ENCODE measurements around the gene DYNC2H1.

Gene DYNC2H1

DNA sequence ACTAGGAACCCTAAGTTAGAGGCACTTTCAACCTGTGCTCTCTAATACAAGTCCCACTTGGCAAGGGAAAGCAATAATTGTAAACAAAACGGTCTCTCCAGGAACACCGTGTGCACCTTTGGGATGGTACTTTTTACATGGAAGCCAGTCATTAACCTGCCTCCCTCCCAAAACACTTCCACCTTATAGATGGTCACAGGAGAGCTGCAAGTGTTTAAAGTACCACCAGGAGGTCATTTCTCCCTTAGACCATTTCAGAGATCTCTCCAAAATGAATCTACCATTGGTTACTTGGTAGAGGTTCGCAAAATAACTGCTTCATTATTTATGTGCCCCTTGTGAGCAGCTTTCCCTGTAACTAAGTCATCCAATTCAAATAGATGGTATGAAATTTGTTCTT lies 375.3 kb downstream of the DYNC2H1 start:
- H3K27me3 ChIP-seq (ENCODE audit: insufficient read depth, low read length) = no peaks in the 10 kb centered on the region
- no peak overlapping the region for H3K27ac ChIP-seq (ENCODE audit: low read depth, low read length)
- H3K4me3 ChIP-seq (ENCODE audit: low read depth, low read length) = no peak overlapping the region
- no peak overlapping the region for H2AFZ ChIP-seq (ENCODE audit: low read length, unreplicated experiment)
- no peaks in the 10 kb centered on the region for H3K79me2 ChIP-seq (ENCODE audit: control insufficient read depth, insufficient read depth, low read length, unreplicated experiment)
- no peaks in the 10 kb centered on the region for H3K36me3 ChIP-seq (ENCODE audit: insufficient read depth, low read length)
- no peaks in the 10 kb centered on the region for H3K4me1 ChIP-seq (ENCODE audit: control insufficient read depth, insufficient read depth, low read length, unreplicated experiment)

DNA sequence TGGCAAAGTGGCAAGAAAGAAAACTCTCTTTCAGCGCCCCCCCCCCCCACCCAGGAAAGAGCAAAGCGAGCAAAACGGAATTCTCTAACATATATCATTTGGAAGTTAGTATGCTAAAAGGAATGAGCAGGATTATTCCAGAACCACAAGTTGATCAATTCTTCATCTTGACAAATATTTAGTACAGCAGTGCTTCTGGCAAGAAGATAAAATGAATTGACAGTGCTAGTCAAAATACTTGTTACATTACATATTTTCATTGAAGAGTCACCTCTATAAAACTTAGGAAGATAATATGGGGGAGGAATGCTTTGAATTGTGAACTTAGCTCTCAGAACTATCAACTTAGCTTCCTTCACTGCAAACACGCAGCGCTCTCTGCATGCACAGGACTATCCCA lies 377.4 kb downstream of the DYNC2H1 start:
- Histone ChIP-seq H3K79me2 (ENCODE audit: control insufficient read depth, insufficient read depth, low read length, unreplicated experiment) (no peaks in the 10 kb centered on the region), H3K27ac (ENCODE audit: low read depth, low read length) (no peak overlapping the region), H3K4me1 (ENCODE audit: control insufficient read depth, insufficient read depth, low read length, unreplicated experiment) (no peaks in the 10 kb centered on the region), H3K4me3 (ENCODE audit: low read depth, low read length) (no peak overlapping the region), H2AFZ (ENCODE audit: low read length, unreplicated experiment) (no peak overlapping the region), H3K36me3 (ENCODE audit: insufficient read depth, low read length) (no peaks in the 10 kb centered on the region), H3K27me3 (ENCODE audit: insufficient read depth, low read length) (no peaks in the 10 kb centered on the region)

DNA sequence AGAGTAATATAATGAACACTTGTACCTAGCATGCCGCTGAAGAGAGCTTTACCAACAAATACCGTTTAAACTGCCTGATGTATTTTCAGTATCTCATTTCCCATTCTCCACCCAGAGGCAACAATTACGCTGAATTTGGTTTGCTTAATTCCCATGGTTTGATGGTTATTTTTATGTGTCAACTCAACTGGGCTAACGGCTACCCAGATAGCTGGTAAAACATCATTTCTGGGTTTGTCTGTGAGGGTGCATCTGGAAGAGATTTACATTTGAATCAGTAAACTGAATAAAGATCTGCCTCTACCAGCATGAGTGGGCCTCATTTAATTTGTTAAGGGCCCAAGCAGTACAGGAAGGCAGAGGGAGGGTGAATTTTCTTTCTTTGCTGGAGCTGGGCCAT lies 377.9 kb downstream of the DYNC2H1 start:
- Histone ChIP-seq H3K27me3 (ENCODE audit: insufficient read depth, low read length) (no peaks in the 10 kb centered on the region), H2AFZ (ENCODE audit: low read length, unreplicated experiment) (no peak overlapping the region), H3K79me2 (ENCODE audit: control insufficient read depth, insufficient read depth, low read length, unreplicated experiment) (no peaks in the 10 kb centered on the region), H3K36me3 (ENCODE audit: insufficient read depth, low read length) (no peaks in the 10 kb centered on the region), H3K4me1 (ENCODE audit: control insufficient read depth, insufficient read depth, low read length, unreplicated experiment) (no peaks in the 10 kb centered on the region), H3K27ac (ENCODE audit: low read depth, low read length) (no peak overlapping the region), H3K4me3 (ENCODE audit: low read depth, low read length) (no peak overlapping the region)

DNA sequence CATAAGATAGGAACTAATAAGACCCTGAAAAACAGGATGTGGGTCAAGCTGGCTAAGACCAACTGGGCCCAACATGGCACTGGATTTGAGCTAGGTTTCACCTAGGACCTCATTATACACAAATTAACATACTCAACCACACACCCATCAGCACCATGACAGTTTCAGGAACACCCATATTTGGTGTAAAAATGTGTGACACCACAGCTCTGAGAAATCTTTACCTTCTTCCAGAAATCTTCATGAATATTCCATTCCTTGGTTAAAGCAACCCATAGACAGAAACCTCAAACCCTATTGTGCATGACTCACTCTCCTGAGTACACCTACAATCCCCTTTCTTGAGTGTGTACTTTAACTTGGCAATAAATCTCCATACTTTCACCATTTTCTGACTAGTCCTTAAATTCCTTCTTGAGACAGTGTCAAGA lies 378.8 kb downstream of the DYNC2H1 start:
- Histone ChIP-seq H3K27me3 (ENCODE audit: insufficient read depth, low read length) (no peaks in the 10 kb centered on the region), H2AFZ (ENCODE audit: low read length, unreplicated experiment) (no peak overlapping the region), H3K79me2 (ENCODE audit: control insufficient read depth, insufficient read depth, low read length, unreplicated experiment) (no peaks in the 10 kb centered on the region), H3K4me3 (ENCODE audit: low read depth, low read length) (no peak overlapping the region), H3K4me1 (ENCODE audit: control insufficient read depth, insufficient read depth, low read length, unreplicated experiment) (no peaks in the 10 kb centered on the region), H3K36me3 (ENCODE audit: insufficient read depth, low read length) (no peaks in the 10 kb centered on the region), H3K27ac (ENCODE audit: low read depth, low read length) (no peak overlapping the region)

DNA sequence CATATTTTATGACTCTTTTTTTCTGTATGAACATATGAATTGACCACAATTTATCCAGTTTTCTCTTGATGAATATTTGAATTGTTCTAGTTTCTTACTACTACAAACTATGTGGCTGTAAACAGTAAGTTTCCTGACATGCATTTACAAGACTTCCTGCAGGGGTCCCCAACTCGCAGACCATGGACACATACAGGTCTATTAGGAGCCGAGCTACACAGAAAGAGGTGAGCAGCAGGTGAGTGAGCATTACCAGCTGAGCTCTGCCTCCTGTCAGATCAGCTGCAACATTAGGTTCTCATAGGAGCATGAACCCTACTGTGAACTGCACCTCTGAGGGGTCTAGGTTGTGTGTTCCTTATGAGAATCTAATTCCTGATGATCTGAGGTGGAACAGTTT lies 379.4 kb downstream of the DYNC2H1 start:
- H3K4me1 ChIP-seq (ENCODE audit: control insufficient read depth, insufficient read depth, low read length, unreplicated experiment) = no peaks in the 10 kb centered on the region
- no peak overlapping the region for H3K4me3 ChIP-seq (ENCODE audit: low read depth, low read length)
- no peak overlapping the region for H3K27ac ChIP-seq (ENCODE audit: low read depth, low read length)
- no peaks in the 10 kb centered on the region for H3K79me2 ChIP-seq (ENCODE audit: control insufficient read depth, insufficient read depth, low read length, unreplicated experiment)
- H3K27me3 ChIP-seq (ENCODE audit: insufficient read depth, low read length) = no peaks in the 10 kb centered on the region
- H3K36me3 ChIP-seq (ENCODE audit: insufficient read depth, low read length) = no peaks in the 10 kb centered on the region
- H2AFZ ChIP-seq (ENCODE audit: low read length, unreplicated experiment) = no peak overlapping the region

DNA sequence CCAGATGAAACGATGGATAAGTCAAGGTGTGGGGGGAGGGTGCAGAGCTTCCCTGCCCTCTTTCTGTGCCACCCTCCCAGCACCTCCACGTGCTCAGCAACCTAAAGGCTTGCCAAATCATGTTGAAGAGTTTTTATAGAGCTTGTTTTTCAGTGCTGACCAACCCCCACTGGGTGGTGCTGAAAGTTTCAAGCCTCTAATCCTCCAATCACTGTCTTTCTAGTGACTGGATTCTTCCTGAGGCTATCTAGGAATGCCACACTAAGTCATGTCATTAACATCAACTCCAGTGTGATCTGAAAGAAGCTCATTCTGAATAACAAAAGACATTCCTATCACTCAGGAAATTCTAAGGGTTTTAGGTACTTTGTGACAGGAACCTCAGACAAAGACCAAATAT lies 382.6 kb downstream of the DYNC2H1 start:
- no peaks in the 10 kb centered on the region for H3K27me3 ChIP-seq (ENCODE audit: insufficient read depth, low read length)
- no peaks in the 10 kb centered on the region for H3K36me3 ChIP-seq (ENCODE audit: insufficient read depth, low read length)
- no peak overlapping the region for H3K4me3 ChIP-seq (ENCODE audit: low read depth, low read length)
- H3K79me2 ChIP-seq (ENCODE audit: control insufficient read depth, insufficient read depth, low read length, unreplicated experiment) = no peaks in the 10 kb centered on the region
- H3K4me1 ChIP-seq (ENCODE audit: control insufficient read depth, insufficient read depth, low read length, unreplicated experiment) = no peaks in the 10 kb centered on the region
- H2AFZ ChIP-seq (ENCODE audit: low read length, unreplicated experiment) = no peak overlapping the region
- H3K27ac ChIP-seq (ENCODE audit: low read depth, low read length) = no peak overlapping the region

DNA sequence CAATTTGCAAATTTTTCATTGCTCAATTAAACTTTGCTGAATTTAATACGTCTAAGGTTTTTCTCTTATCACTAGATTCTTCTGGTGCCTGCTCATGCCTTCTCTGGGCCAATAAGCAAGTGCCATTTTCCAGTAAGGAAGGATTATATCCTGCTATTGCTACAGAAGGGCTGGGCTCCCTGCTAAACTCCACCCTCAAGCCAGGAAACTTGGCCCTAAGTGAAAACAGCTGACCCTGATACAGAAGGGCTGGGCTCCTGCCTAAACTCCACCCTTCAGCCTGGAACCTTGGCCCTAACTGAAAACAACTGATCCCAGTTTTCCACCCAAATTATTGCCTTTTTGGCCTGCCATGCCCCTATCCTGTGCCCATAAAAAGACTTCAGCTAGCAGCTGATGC lies 385.3 kb downstream of the DYNC2H1 start:
- Histone ChIP-seq H3K36me3 (ENCODE audit: insufficient read depth, low read length) (no peaks in the 10 kb centered on the region), H3K27ac (ENCODE audit: low read depth, low read length) (no peak overlapping the region), H3K4me3 (ENCODE audit: low read depth, low read length) (no peak overlapping the region), H3K27me3 (ENCODE audit: insufficient read depth, low read length) (no peaks in the 10 kb centered on the region), H3K79me2 (ENCODE audit: control insufficient read depth, insufficient read depth, low read length, unreplicated experiment) (no peaks in the 10 kb centered on the region), H2AFZ (ENCODE audit: low read length, unreplicated experiment) (no peak overlapping the region), H3K4me1 (ENCODE audit: control insufficient read depth, insufficient read depth, low read length, unreplicated experiment) (no peaks in the 10 kb centered on the region)

DNA sequence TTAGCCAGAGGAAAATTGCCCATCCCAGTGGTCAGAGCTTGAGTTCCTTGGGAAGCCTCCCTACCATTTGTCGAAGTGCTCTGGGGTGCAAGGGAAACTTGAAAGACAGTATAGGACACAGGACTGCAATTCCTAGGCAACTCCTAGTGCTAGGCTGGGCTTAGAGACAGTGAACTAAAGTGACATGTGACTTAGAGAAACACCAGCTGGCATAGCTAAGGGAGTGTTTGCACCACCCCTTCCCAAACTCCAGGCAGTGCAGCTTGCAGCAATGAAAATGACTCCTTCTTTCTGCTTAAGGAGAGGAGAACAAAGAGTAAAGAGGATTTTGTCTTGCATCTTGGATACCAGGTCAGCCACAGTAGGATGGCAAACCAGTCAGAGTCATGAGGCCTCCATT lies 388.0 kb downstream of the DYNC2H1 start:
- Histone ChIP-seq H3K36me3 (ENCODE audit: insufficient read depth, low read length) (no peaks in the 10 kb centered on the region), H3K4me3 (ENCODE audit: low read depth, low read length) (no peak overlapping the region), H2AFZ (ENCODE audit: low read length, unreplicated experiment) (no peak overlapping the region), H3K27ac (ENCODE audit: low read depth, low read length) (no peak overlapping the region), H3K4me1 (ENCODE audit: control insufficient read depth, insufficient read depth, low read length, unreplicated experiment) (no peaks in the 10 kb centered on the region), H3K79me2 (ENCODE audit: control insufficient read depth, insufficient read depth, low read length, unreplicated experiment) (no peaks in the 10 kb centered on the region), H3K27me3 (ENCODE audit: insufficient read depth, low read length) (no peaks in the 10 kb centered on the region)

DNA sequence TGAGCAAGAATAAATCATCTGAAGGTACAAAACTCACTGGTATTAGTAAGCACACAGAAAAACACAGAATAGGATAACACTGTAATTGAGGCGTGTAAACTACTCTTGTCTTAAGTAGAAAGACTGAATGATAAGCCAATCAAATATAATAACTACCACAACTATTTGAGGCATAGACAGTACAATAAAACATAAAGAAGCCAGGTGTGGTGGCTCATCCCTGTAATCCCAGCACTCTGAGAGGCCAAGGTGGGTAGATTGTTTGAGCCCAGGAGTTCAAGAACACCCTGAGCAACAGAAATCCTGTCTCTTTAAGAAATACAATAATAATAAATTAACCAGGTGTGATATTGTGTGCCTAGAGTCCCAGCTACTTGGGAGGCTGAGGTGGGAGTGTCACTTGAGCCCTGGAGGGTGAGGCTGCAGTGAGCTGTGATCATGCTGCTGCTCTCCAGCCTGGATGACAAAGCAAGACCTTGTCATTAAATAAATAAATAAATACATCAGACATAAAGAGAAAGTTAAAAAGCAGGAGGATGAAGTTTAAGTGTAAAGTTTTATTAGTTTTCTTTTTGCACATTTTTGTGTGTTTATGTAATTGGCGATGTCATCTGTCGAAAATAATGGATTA lies 390.6 kb downstream of the DYNC2H1 start:
- no peak overlapping the region for H3K27ac ChIP-seq (ENCODE audit: low read depth, low read length)
- H2AFZ ChIP-seq (ENCODE audit: low read length, unreplicated experiment) = no peak overlapping the region
- H3K4me3 ChIP-seq (ENCODE audit: low read depth, low read length) = no peak overlapping the region
- H3K4me1 ChIP-seq (ENCODE audit: control insufficient read depth, insufficient read depth, low read length, unreplicated experiment) = no peaks in the 10 kb centered on the region
- H3K79me2 ChIP-seq (ENCODE audit: control insufficient read depth, insufficient read depth, low read length, unreplicated experiment) = no peaks in the 10 kb centered on the region
- H3K27me3 ChIP-seq (ENCODE audit: insufficient read depth, low read length) = no peaks in the 10 kb centered on the region
- H3K36me3 ChIP-seq (ENCODE audit: insufficient read depth, low read length) = no peaks in the 10 kb centered on the region

DNA sequence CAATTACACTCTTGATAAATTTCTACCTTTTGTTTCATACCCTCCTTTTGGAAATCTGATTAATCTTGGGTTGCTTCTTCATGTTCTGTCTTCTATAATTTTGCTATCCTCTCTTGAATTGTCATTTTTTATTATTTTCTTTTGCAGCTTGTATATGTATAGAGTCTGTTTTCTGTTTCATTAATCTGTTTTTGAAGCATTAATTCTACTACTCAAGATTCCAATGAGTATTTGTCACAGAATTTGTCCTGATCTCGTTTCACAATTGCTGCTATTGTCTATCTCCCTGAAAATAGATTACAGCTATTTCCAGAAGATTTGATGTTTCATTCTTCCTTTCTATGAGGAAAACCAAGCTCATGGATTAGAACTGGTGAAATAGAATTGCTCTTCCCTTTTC lies 406.1 kb downstream of the DYNC2H1 start:
- Histone ChIP-seq H3K27ac (ENCODE audit: low read depth, low read length) (no peak overlapping the region), H3K27me3 (ENCODE audit: insufficient read depth, low read length) (no peaks in the 10 kb centered on the region), H3K4me1 (ENCODE audit: control insufficient read depth, insufficient read depth, low read length, unreplicated experiment) (peaks cover 13% of the 10 kb centered on the region), H3K79me2 (ENCODE audit: control insufficient read depth, insufficient read depth, low read length, unreplicated experiment) (no peaks in the 10 kb centered on the region), H3K4me3 (ENCODE audit: low read depth, low read length) (no peak overlapping the region), H2AFZ (ENCODE audit: low read length, unreplicated experiment) (no peak overlapping the region), H3K36me3 (ENCODE audit: insufficient read depth, low read length) (no peaks in the 10 kb centered on the region)

DNA sequence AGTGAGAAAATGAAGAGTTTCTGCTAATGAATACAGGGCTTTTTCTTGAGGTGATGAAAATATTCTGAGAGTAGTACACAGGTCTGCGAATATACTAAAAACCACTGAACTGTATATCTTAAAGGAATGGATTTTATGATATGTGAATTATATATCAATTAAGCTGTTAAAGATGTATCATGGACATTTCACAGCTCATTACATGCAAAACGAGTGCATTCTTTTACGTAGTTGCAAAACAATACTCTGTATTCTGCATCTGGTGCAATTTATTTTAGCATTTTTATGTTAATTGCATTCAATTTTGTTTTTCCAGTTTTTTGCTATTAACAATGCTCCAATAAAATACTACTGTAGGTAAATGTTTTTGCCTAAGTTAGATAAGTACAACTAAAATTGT lies 411.6 kb downstream of the DYNC2H1 start:
- Histone ChIP-seq H3K27me3 (ENCODE audit: insufficient read depth, low read length) (no peaks in the 10 kb centered on the region), H3K27ac (ENCODE audit: low read depth, low read length) (no peak overlapping the region)

More for the DNA sequence above, 411.6 kb downstream of the DYNC2H1 start:
- H2AFZ ChIP-seq (ENCODE audit: low read length, unreplicated experiment) = no peak overlapping the region
- peaks cover 19% of the 10 kb centered on the region for H3K4me1 ChIP-seq (ENCODE audit: control insufficient read depth, insufficient read depth, low read length, unreplicated experiment)
- H3K4me3 ChIP-seq (ENCODE audit: low read depth, low read length) = no peak overlapping the region
- no peaks in the 10 kb centered on the region for H3K36me3 ChIP-seq (ENCODE audit: insufficient read depth, low read length)
- H3K79me2 ChIP-seq (ENCODE audit: control insufficient read depth, insufficient read depth, low read length, unreplicated experiment) = no peaks in the 10 kb centered on the region
